PFSK-1 (cell line): ENCODE measurements around the gene PDCD5.

Source experiments
- FOXP2 ChIP-seq: optimal IDR thresholded peaks from 2 replicates; pipeline ENCODE3; 2011; ENCODE audit warnings: borderline replicate concordance, control low read depth, inconsistent platforms; ENCODE audit not compliant: insufficient read depth; ENCODE audit errors: extremely low read length, extremely low read depth
- POLR2AphosphoS5 ChIP-seq: IDR thresholded peaks from 2 replicates; pipeline ENCODE4 v1.6.1; 2012; ENCODE audit warnings: low read depth, mild to moderate bottlenecking, control low read depth, low read length, moderate library complexity
- REST ChIP-seq, 2 experiments: IDR thresholded peaks; 2 replicates each; pipeline versions ENCODE4 v1.6.1 to v1.8.0; 2011 to 2012; ENCODE audit warnings: low read depth in 2 of 2, low read length in 2 of 2, control low read depth in 1 of 2, inconsistent platforms in 1 of 2, mild to moderate bottlenecking in 1 of 2, moderate library complexity in 1 of 2; ENCODE audit not compliant: insufficient read depth in 1 of 2
- SIN3A ChIP-seq: IDR thresholded peaks from 2 replicates; pipeline ENCODE4 v1.6.1; 2012; ENCODE audit warnings: mild to moderate bottlenecking, low read length, moderate library complexity, borderline replicate concordance; ENCODE audit not compliant: insufficient read depth
- TAF1 ChIP-seq: IDR thresholded peaks from 2 replicates; pipeline ENCODE4 v1.6.1; 2012; ENCODE audit warnings: low read length, control low read depth, borderline replicate concordance; ENCODE audit not compliant: insufficient read depth

- TF ChIP-seq REST (IDR thresholded peaks at IDR 0.05; ENCODE audit: insufficient read depth in 1 of 2, low read depth in 2 of 2, low read length in 2 of 2), result no peak
- TF ChIP-seq POLR2AphosphoS5, result no peak
- TF ChIP-seq SIN3A, result no peak
- no peak for TF ChIP-seq TAF1
- TF ChIP-seq FOXP2, result no peak
Measured at GRCh38 chr19:32563761-32564160, 17.2 kb upstream of the PDCD5 start.
